Activated B cell treated with CpG ODN at 0.5 μM for 24 hours (primary cell): ENCODE data around the gene SEC11A. TPM values are rescaled to one million over a fixed set of nuclear protein-coding genes. Genes with fewer than 3 reads are reported as not detected.

Experiments used
- ATAC-seq: fragments of 200-7000 bp; cut with Tn5 transposase; one replicate; pipeline ENCODE4 v1.10.0; 2021; ENCODE audit warnings: low read depth, mild to moderate bottlenecking, moderate library complexity
- CTCF ChIA-PET: fragments of 350-600 bp; sonication (Branson Sonifier 250); formaldehyde crosslinking; loops from one replicate; lab custom pipeline; 2021; ENCODE audit warnings: antibody characterized with exemption; lab: Charles Lee
- POLR2A ChIA-PET: fragments of 350-600 bp; sonication (Branson Sonifier 250); formaldehyde crosslinking; loops from one replicate; lab custom pipeline; 2021; ENCODE audit warnings: antibody characterized with exemption; lab: Charles Lee
- DNase-seq: peaks from one replicate; pipeline ENCODE4 v3.0.0; 2022
- H3K27ac Mint-ChIP-seq: one replicate; pipeline ENCODE4 v1.8.0; 2020; ENCODE audit warnings: mixed read lengths
- H3K27me3 Mint-ChIP-seq: one replicate; pipeline ENCODE4 v1.8.0; 2021; ENCODE audit warnings: mixed read lengths
- H3K36me3 Mint-ChIP-seq: one replicate; pipeline ENCODE4 v1.8.0; 2021; ENCODE audit warnings: low read depth, mixed read lengths
- H3K4me1 Mint-ChIP-seq: one replicate; pipeline ENCODE4 v1.8.0; 2021; ENCODE audit warnings: mixed read lengths
- H3K4me3 Mint-ChIP-seq: one replicate; pipeline ENCODE4 v1.8.0; 2020; ENCODE audit warnings: mild to moderate bottlenecking, mixed read lengths
- H3K9me3 Mint-ChIP-seq: one replicate; pipeline ENCODE4 v1.8.0; 2020; ENCODE audit warnings: mixed read lengths
- intact Hi-C: fragments of 100-400 bp; cut with micrococcal nuclease; formaldehyde crosslinking; loops from one replicate; pipeline ENCODE4 v1.15.1; 2024
- total RNA-seq: library from RNA; stranded (reverse); gene quantifications from 2 replicates; pipeline ENCODE4 v1.2.3, GENCODE V29; 2022
- TF ChIP-seq, protein P1 (sequence below): fragments of 200-600 bp; IDR thresholded peaks from one replicate; pipeline ENCODE4 v1.8.0; 2022; ENCODE audit warnings: antibody characterized with exemption, mild to moderate bottlenecking

SEC11A gene
- total RNA-seq, 1 donor from 2014 or later = 68.9 TPM

DNA sequence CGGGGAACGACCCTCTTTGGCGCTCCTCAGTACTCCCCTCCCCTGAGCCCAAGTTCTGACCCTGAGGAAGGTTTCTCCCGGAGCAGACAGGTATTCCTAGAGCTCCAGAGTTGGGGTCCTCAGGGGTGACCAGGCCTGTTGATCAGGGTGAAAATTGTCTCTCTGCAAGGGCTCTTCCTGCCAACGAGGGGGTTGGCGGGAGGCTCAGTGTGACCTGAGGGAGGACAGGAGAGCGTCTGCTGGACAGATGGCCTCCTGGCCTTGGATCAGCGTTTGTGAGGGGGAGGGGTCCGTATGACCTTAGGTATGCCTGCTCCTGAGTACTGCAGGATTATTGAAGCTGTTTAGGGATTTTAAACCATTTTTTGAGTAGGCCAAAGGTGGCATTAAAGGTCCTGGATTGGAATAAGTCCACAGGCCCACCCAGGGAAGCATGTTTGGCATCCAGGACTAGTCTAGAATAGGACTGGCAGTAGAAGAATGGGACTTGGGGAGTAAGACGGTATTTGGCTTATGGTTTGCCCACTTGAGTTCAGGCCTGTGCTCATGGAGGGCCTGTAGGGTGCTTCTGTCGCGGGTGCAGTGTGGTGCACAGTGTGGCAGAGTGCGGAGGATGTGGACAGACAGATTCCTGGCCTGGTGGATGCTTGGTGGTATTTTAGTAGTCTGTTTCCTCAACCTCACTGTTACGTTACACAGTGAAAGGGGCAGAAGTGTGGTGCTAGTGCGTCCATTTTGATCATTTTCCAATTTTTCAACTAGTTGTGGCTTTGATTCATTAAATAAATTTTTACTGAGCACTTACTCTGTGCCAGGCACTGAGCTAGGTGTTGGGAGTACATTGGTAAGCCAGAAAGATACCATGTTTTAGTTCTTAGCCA is 33.4 kb upstream of the SEC11A start:
- ATAC-seq = no peak
- peak; percentile 17 for DNase-seq
- TF ChIP-seq, protein P1, sequence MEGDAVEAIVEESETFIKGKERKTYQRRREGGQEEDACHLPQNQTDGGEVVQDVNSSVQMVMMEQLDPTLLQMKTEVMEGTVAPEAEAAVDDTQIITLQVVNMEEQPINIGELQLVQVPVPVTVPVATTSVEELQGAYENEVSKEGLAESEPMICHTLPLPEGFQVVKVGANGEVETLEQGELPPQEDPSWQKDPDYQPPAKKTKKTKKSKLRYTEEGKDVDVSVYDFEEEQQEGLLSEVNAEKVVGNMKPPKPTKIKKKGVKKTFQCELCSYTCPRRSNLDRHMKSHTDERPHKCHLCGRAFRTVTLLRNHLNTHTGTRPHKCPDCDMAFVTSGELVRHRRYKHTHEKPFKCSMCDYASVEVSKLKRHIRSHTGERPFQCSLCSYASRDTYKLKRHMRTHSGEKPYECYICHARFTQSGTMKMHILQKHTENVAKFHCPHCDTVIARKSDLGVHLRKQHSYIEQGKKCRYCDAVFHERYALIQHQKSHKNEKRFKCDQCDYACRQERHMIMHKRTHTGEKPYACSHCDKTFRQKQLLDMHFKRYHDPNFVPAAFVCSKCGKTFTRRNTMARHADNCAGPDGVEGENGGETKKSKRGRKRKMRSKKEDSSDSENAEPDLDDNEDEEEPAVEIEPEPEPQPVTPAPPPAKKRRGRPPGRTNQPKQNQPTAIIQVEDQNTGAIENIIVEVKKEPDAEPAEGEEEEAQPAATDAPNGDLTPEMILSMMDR = no peak
- peaks cover 76% of the 10 kb centered on the region for H3K4me1 Mint-ChIP-seq
- ChIA-PET POLR2A (interaction anchor here (0.6 to 4.6 kb wide), 14 partner anchors 11 to 232 kb away, joined by 3 to 127 read pairs (median 4); partner anchors contain the start of genes NMB, PDE8A and SEC11A), CTCF (interaction anchor here (0.9 to 2.5 kb wide), 8 partner anchors 12 to 151 kb away, joined by 3 to 9 read pairs (median 3); partner anchors contain the start of gene SEC11A)
- H3K36me3 Mint-ChIP-seq = peaks cover 24% of the 10 kb centered on the region
- H3K27me3 Mint-ChIP-seq = no peaks in the 10 kb centered on the region
- peak overlapping the region; percentile 97 for H3K4me3 Mint-ChIP-seq
- peak overlapping the region; percentile 84 for H3K27ac Mint-ChIP-seq
- no peaks in the 10 kb centered on the region for H3K9me3 Mint-ChIP-seq
- intact Hi-C loops = loop anchor here (2.0 to 5.0 kb wide), 3 partner anchors 13 to 63 kb away; no protein-coding TSS in a partner anchor

DNA sequence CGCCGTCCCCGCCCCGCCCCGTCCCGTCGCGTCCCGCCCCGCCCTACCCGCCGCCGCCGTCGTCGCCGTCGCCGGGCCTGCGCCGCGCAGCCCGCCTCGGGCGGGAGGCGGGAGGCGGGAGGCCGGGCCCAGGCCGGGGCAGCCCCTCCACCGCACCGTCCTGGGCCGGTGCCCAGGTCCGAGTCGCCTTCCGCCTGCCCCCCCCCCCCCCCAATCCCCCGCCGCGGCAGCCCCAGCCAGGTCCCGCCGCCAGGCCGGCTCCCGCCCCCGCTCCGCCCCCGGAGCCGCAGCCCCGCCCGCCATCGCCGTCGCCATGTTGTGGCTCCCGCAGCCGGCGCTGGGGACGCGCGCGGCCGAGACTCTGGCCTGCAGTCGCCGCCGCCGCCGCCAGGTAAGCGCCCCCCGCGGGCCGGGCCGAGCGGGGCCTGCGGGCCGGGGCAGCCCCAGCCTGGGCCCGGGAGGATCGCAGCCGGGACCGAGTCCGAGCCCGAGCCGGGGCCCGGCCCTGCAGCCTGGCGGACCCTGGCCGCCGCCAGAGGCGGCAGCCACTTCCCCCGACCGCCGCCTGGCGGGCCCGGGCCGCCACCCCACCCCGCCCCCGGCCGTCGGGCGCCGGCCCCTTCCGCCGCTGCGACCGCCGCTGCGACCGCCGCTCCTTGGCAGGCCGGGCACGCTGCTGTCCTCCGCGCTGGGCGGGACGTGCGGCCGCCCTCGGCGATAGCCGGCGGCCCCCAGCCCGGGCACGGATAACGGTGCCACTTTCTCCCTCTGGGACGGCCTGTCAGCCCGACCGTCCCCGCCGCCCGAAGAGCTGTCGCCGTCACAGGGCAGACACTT is 32.6 kb upstream of the SEC11A start, which contains the start of gene ZNF592:
Gene ZNF592 (plus strand): TSS at position 319 of the 837 bp plus-strand sequence. CDS start 34,084 bp downstream, outside the sequence.
- Mint-ChIP-seq H3K27me3 (no peaks in the 10 kb centered on the region), H3K4me3 (peak within 1 kb of the TSS; percentile 97), H3K4me1 (peaks cover 70% of the 10 kb centered on the region), H3K36me3 (peaks cover 20% of the 10 kb centered on the region), H3K9me3 (no peaks in the 10 kb centered on the region), H3K27ac (peak within 1 kb of the TSS; percentile 99)
- DNase-seq (peak; percentile 88), ATAC-seq (peak; percentile 62)
- ChIA-PET CTCF (interaction anchor here (0.9 to 2.5 kb wide), 6 partner anchors 11 to 150 kb away, joined by 3 to 9 read pairs (median 4); partner anchors contain the start of gene SEC11A), POLR2A (interaction anchor here (0.5 to 4.6 kb wide), 20 partner anchors 9 to 233 kb away, joined by 3 to 127 read pairs (median 5); partner anchors contain the start of genes NMB, PDE8A, SEC11A and WDR73)
- TF ChIP-seq, protein P1 = no peak
- intact Hi-C loops = loop anchor here (1.0 to 5.0 kb wide), 7 partner anchors 13 to 94 kb away; partner anchors contain the start of genes NMB, SEC11A and WDR73

DNA sequence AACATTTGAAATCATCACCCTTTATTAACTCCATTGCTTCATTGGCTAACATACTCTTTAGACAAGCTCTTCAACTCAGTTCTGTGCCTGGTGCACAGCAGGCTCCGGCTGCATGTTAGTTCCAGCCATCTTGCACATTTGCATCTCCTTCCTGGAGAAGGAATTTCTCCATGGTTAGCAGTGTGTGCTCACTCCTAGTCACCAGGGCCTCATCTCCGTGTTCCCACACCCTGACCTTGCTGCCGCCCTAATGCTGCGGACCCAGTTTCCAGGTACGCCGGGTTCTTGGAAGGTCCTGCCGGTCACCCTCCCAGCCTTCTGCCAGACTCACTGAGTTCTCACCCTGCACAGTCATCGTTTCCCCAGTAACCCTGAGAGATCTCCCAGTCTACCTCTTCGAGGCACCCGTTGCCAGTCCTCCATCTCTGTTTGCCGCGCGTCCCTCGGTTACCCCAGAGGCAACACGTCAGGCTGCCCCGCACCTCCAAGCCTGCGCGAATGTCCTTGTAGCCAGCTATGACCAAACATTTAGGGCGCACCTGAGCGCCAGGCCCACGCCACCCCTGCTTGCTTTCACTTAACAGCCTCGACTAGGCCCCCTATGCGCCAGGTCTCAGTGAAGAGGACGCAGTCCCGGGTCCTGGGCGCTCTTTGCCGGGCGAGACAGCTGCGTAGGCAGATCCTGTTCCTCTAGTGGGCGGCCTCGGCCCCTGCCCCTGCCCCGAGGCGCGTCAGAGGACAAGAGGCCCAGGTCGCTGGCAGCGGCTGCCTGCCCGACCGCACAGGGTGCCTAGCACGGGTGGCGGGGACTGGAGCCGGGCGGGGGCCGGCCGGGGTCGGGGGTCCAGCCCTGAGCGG is 31.7 kb upstream of the SEC11A start:
- intact Hi-C loops = loop anchor here (1.0 to 5.0 kb wide), 7 partner anchors 12 to 93 kb away; partner anchors contain the start of genes NMB, SEC11A and WDR73
- Mint-ChIP-seq H3K27ac (peak overlapping the region; percentile 99), H3K27me3 (no peaks in the 10 kb centered on the region), H3K9me3 (no peaks in the 10 kb centered on the region), H3K4me3 (peak overlapping the region; percentile 97), H3K36me3 (peaks cover 17% of the 10 kb centered on the region), H3K4me1 (peaks cover 64% of the 10 kb centered on the region)
- ATAC-seq (peak; percentile 57), DNase-seq (no peak)
- TF ChIP-seq, protein P1 = no peak
- POLR2A ChIA-PET = interaction anchor here (0.5 to 4.6 kb wide), 9 partner anchors 10 to 94 kb away, joined by 3 to 127 read pairs (median 7); partner anchors contain the start of genes SEC11A and WDR73
- CTCF ChIA-PET = interaction anchor here (1.7 kb wide), 1 partner anchor 32 kb away, joined by 6 read pairs; the partner anchor contains the start of gene SEC11A

DNA sequence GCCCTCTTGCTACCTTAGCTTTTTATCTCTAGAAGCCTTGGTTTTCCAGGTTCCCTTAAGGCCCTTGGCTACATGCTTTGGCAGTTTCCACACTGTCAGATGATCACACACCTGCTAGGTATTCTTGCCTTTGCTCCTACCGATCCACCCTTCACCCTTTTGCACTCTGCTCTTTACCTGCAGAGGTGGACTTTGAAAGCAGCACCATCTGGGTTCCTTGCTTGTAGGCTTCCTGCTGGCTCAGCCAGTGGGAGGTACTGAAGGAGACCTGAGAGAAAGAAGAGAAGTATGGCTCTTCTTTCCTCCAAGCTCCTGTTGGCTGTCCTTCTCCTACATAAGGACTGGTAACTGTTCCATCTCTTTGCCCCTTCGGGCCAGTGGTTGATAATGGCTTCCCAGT is 25.2 kb upstream of the SEC11A start:
- Mint-ChIP-seq H3K27ac (no peak overlapping the region), H3K36me3 (no peaks in the 10 kb centered on the region), H3K27me3 (no peaks in the 10 kb centered on the region), H3K4me1 (peaks cover 30% of the 10 kb centered on the region), H3K9me3 (no peaks in the 10 kb centered on the region), H3K4me3 (no peak overlapping the region)
- ChIA-PET CTCF (no interaction called here), POLR2A (interaction anchor here (0.6 to 6.2 kb wide), 2 partner anchors 25 to 28 kb away, joined by 7 to 37 read pairs; partner anchors contain the start of gene SEC11A)
- intact Hi-C loops = no loop called here
- ATAC-seq = no peak
- TF ChIP-seq, protein P1 = no peak
- DNase-seq = no peak
